ENCODE results near the gene ITSN2.

- TF ChIP-seq, protein P1, sequence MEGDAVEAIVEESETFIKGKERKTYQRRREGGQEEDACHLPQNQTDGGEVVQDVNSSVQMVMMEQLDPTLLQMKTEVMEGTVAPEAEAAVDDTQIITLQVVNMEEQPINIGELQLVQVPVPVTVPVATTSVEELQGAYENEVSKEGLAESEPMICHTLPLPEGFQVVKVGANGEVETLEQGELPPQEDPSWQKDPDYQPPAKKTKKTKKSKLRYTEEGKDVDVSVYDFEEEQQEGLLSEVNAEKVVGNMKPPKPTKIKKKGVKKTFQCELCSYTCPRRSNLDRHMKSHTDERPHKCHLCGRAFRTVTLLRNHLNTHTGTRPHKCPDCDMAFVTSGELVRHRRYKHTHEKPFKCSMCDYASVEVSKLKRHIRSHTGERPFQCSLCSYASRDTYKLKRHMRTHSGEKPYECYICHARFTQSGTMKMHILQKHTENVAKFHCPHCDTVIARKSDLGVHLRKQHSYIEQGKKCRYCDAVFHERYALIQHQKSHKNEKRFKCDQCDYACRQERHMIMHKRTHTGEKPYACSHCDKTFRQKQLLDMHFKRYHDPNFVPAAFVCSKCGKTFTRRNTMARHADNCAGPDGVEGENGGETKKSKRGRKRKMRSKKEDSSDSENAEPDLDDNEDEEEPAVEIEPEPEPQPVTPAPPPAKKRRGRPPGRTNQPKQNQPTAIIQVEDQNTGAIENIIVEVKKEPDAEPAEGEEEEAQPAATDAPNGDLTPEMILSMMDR (IDR thresholded peaks at IDR 0.05; ENCODE audit: insufficient read depth, low read depth, low read length): no peak
- TF ChIP-seq EZH2 (IDR thresholded peaks at IDR 0.05; ENCODE audit: insufficient read depth, low read length): no peak
These were observed 42.1 kb upstream of the ITSN2 start for GRCh38 chr2:24402242-24403097.
